ENCODE measurements around the gene NKG7.

NKG7 gene

DNA sequence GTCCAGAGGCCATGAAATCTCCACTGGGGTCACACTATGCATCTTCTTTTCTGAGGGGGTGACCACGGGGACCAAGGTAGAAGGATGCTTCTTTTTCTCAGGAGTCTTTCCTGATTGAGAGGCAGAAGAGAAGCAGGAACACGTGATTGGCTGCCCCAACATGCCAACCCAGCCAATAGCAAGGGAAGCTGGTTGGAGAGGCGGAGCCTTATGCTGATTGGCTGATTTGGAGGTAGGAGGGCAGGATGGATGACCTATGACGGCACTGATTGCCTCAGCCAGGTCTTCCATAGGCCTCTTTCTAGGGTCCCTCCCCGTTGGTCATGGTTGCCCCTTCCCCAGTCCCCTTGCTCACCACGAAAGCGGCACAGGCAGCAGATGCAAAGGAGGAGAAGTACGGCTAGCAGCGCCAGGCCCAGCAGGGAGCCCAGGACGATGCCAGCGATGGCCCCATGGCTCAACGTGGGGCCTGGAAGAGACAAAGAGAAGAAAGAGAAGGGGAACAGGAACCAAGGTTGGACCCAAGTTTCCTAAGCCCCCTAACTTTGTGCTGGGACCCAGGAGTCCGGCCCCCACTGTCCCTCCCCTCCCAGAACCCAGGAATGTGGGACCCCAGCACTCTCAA, 38.5 kb downstream of the NKG7 start:
- TF ChIP-seq POLR2AphosphoS5 (IDR thresholded peaks at IDR 0.05; ENCODE audit: low read depth, low read length) (no peak), SIN3A (IDR thresholded peaks at IDR 0.05; ENCODE audit: borderline replicate concordance, insufficient read depth, low read length) (no peak), FOXP2 (optimal IDR thresholded peaks at IDR 0.05; ENCODE audit: borderline replicate concordance, extremely low read depth, extremely low read length, insufficient read depth) (no peak), TAF1 (IDR thresholded peaks at IDR 0.05; ENCODE audit: borderline replicate concordance, insufficient read depth, low read length) (no peak)
- TF ChIP-seq, protein P1, sequence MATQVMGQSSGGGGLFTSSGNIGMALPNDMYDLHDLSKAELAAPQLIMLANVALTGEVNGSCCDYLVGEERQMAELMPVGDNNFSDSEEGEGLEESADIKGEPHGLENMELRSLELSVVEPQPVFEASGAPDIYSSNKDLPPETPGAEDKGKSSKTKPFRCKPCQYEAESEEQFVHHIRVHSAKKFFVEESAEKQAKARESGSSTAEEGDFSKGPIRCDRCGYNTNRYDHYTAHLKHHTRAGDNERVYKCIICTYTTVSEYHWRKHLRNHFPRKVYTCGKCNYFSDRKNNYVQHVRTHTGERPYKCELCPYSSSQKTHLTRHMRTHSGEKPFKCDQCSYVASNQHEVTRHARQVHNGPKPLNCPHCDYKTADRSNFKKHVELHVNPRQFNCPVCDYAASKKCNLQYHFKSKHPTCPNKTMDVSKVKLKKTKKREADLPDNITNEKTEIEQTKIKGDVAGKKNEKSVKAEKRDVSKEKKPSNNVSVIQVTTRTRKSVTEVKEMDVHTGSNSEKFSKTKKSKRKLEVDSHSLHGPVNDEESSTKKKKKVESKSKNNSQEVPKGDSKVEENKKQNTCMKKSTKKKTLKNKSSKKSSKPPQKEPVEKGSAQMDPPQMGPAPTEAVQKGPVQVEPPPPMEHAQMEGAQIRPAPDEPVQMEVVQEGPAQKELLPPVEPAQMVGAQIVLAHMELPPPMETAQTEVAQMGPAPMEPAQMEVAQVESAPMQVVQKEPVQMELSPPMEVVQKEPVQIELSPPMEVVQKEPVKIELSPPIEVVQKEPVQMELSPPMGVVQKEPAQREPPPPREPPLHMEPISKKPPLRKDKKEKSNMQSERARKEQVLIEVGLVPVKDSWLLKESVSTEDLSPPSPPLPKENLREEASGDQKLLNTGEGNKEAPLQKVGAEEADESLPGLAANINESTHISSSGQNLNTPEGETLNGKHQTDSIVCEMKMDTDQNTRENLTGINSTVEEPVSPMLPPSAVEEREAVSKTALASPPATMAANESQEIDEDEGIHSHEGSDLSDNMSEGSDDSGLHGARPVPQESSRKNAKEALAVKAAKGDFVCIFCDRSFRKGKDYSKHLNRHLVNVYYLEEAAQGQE (IDR thresholded peaks at IDR 0.05; ENCODE audit: insufficient read depth in 1 of 2, low read depth in 2 of 2, low read length in 2 of 2): no peak

DNA sequence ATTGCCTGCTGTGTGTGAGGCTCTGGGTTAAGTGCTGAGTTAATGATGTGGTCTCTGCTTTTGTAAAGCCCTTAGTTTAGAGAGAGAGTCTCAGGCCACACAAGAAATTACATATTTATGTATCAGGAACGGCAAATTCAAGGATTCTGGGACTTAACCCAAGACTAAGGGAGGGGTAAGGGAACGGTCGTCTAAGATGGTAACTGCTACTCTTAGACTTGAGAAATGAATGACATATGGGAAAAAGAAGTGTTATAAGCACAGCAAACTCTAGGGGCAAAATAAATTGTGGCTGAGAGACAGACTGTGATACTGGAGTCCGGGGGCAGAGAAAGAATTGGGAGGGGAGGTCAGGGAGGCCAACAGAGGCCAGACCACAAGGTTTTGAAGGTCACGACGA, 40.7 kb downstream of the NKG7 start:
- TF ChIP-seq TAF1 (IDR thresholded peaks at IDR 0.05; ENCODE audit: borderline replicate concordance, insufficient read depth, low read length) (no peak), POLR2AphosphoS5 (IDR thresholded peaks at IDR 0.05; ENCODE audit: low read depth, low read length) (no peak), SIN3A (IDR thresholded peaks at IDR 0.05; ENCODE audit: borderline replicate concordance, insufficient read depth, low read length) (no peak), FOXP2 (optimal IDR thresholded peaks at IDR 0.05; ENCODE audit: borderline replicate concordance, extremely low read depth, extremely low read length, insufficient read depth) (no peak)
- TF ChIP-seq, protein P1 (IDR thresholded peaks at IDR 0.05; ENCODE audit: insufficient read depth in 1 of 2, low read depth in 2 of 2, low read length in 2 of 2): no peak

DNA sequence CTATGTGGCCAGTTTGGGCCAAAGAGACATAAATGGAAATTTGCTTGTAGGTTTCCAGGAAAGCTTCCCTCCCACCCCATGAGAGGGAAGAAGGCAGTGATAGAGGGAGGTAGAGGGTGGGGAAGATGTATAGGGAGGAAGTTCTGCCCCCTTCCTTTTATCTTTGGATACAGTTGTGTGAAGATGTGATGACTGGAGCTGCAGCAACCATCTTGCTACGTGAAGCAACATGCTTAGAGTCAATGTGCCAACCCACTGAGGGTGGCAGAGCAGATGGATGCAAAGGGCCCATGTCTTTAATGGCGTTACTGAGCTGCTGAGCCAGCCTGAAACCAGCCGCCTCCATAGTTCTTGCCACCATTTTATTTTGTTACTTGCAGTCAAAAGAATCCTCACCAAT, 41.3 kb downstream of the NKG7 start:
- TF ChIP-seq TAF1 (IDR thresholded peaks at IDR 0.05; ENCODE audit: borderline replicate concordance, insufficient read depth, low read length) (no peak), FOXP2 (optimal IDR thresholded peaks at IDR 0.05; ENCODE audit: borderline replicate concordance, extremely low read depth, extremely low read length, insufficient read depth) (no peak), SIN3A (IDR thresholded peaks at IDR 0.05; ENCODE audit: borderline replicate concordance, insufficient read depth, low read length) (no peak), POLR2AphosphoS5 (IDR thresholded peaks at IDR 0.05; ENCODE audit: low read depth, low read length) (no peak)
- TF ChIP-seq, protein P1 (IDR thresholded peaks at IDR 0.05; ENCODE audit: insufficient read depth in 1 of 2, low read depth in 2 of 2, low read length in 2 of 2): no peak

DNA sequence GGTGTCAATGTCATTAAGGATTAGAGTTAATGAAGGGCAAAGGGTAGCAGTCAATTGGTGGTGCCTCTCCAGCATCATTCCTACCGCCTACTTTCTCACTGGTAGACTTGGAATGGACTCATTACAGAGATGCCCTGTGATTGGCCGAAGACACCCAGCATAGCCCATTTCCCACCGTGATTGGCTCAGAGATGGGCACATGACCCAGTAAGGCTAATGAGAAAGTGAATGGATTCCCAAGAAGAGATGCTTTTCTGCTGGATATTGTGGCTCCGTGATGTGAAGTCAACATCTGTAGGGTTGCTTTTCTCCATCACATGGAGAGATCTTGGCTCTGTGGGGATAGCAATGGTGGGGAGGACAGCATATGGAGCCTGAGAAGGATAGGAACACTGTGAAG, 42.1 kb downstream of the NKG7 start:
- TF ChIP-seq, protein P1 (IDR thresholded peaks at IDR 0.05; ENCODE audit: insufficient read depth in 1 of 2, low read depth in 2 of 2, low read length in 2 of 2): no peak
- TF ChIP-seq TAF1 (IDR thresholded peaks at IDR 0.05; ENCODE audit: borderline replicate concordance, insufficient read depth, low read length) (no peak), SIN3A (IDR thresholded peaks at IDR 0.05; ENCODE audit: borderline replicate concordance, insufficient read depth, low read length) (no peak), POLR2AphosphoS5 (IDR thresholded peaks at IDR 0.05; ENCODE audit: low read depth, low read length) (no peak), FOXP2 (optimal IDR thresholded peaks at IDR 0.05; ENCODE audit: borderline replicate concordance, extremely low read depth, extremely low read length, insufficient read depth) (no peak)

Data from PFSK-1 (cell line).